Choroid plexus epithelial cell (primary cell): Measurements from ENCODE around the gene ARHGAP12.

Source experiments
- DNase-seq: peaks from one replicate; pipeline ENCODE4 v3.0.0-alpha.2; 2010; ENCODE audit warnings: low read depth
- H3K4me3 ChIP-seq: 2 replicates; pipeline ENCODE4 v1.5.1; 2011; ENCODE audit warnings: low read depth, mild to moderate bottlenecking, control low read depth, low read length, moderate library complexity
- TF ChIP-seq, protein P1 (sequence below): conservative IDR thresholded peaks from 2 replicates; pipeline ENCODE4 v1.5.1; 2011; ENCODE audit warnings: low read depth, mild to moderate bottlenecking, control low read depth, inconsistent platforms, low read length, moderate library complexity

The ARHGAP12 gene

DNA sequence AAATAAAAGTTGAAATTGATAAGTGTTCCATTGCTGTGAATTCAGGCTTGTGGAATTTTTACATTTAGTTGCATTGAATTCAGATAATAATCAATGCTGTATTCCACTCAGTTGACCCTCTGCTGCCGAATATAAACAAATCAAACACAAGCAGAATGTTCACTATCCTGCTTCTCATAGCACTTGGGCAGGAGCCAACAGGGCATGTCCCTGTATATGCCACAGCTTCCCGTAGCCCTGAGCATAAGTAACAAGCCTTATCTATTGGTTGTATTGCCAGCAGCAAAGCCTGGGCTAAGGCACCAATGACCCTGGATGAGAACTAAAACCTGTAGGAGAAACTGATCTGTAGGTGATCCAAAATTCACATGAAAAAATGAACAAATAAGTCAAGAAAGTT lies 145.9 kb downstream of the ARHGAP12 start:
- H3K4me3 ChIP-seq, result no peak overlapping the region
- TF ChIP-seq, protein P1, sequence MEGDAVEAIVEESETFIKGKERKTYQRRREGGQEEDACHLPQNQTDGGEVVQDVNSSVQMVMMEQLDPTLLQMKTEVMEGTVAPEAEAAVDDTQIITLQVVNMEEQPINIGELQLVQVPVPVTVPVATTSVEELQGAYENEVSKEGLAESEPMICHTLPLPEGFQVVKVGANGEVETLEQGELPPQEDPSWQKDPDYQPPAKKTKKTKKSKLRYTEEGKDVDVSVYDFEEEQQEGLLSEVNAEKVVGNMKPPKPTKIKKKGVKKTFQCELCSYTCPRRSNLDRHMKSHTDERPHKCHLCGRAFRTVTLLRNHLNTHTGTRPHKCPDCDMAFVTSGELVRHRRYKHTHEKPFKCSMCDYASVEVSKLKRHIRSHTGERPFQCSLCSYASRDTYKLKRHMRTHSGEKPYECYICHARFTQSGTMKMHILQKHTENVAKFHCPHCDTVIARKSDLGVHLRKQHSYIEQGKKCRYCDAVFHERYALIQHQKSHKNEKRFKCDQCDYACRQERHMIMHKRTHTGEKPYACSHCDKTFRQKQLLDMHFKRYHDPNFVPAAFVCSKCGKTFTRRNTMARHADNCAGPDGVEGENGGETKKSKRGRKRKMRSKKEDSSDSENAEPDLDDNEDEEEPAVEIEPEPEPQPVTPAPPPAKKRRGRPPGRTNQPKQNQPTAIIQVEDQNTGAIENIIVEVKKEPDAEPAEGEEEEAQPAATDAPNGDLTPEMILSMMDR, result no peak
- no peak for DNase-seq

- TF ChIP-seq, protein P1, result no peak
- no peak overlapping the region for H3K4me3 ChIP-seq
- no peak for DNase-seq
Observed at GRCh38 chr10:31780717-31781116, 147.9 kb downstream of the ARHGAP12 start.

GRCh38 chr10:31778627-31779026 lies 150.0 kb downstream of the ARHGAP12 start:
- TF ChIP-seq, protein P1, result no peak
- DNase-seq, result no peak
- no peak overlapping the region for H3K4me3 ChIP-seq

DNA sequence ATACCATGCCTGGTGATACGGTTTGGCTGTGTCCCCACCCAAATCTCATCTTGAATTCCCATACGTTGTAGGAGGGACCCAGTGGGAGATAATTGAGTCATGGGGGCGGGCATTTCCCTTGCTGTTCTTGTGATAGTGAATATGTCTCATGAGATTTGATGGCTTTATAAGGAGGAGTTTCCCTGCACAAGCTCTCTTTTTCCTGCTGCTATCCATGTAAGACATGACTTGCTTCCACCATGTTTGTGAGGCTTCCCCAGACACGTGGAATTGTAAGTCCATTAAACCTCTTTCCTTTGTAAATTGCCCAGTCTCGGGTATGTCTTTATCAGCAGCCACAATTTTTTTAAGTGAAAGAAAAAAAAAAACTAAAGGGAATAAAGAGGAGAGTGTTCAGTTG lies 152.5 kb downstream of the ARHGAP12 start:
- DNase-seq, result no peak
- TF ChIP-seq, protein P1, result no peak
- H3K4me3 ChIP-seq, result no peak overlapping the region

- H3K4me3 ChIP-seq, result no peak overlapping the region
- TF ChIP-seq, protein P1, result no peak
- DNase-seq, result no peak
Observed at GRCh38 chr10:31774928-31775650, 153.5 kb downstream of the ARHGAP12 start.

DNA sequence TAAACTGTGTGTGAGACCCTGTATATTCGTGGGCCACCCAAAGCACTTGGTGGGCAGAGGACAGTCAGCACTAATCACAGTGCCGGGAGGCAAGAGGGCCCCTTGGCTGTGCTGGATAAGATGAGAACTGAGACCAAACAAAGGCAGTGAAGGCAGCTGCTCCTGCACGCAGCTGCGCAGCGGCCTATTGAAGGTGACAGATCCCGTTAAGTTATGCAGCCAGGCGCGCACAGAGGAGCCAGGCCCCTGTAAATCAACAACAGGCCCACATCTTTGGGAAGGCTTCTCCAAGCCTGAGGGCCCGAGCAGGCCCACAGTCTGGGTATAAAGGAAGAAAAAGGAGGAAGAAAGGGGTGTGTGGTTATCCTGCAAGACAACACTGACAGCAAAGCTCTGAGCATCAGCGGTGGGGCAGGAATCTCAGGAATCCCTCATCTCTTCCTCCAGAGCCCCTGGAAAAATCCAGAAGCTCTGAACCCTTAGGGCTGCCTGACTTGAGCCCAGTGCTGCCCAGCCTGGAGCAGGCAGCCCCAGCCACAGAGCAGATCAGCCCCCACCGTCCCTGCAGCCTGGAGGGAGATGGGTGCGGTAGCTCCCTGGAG lies 154.2 kb downstream of the ARHGAP12 start:
- no peak for DNase-seq
- no peak overlapping the region for H3K4me3 ChIP-seq
- TF ChIP-seq, protein P1, result no peak
